ENCODE data around the gene RAB31. TPM values are rescaled to one million over a fixed set of nuclear protein-coding genes. Genes with fewer than 3 reads are reported as not detected.

RAB31 gene
- total and polyA plus RNA-seq, 2 of the 13 experiments (the other 11 are each of a cell fraction or from before 2014, with no cell fraction given): 1.1 to 1.7 TPM

GRCh38 chr18:9735238-9735637 is 27.1 kb downstream of the RAB31 start (continued):
- TF ChIP-seq HNF4G (IDR thresholded peaks at IDR 0.05; ENCODE audit: borderline replicate concordance, low read depth, low read length) (no peak), HNF4G (CRISPR knock-in tag; IDR thresholded peaks at IDR 0.05; ENCODE audit: borderline replicate concordance, low read depth) (peak; percentile 28; the same call in 1 of the 2 replicates), ZNF326 (CRISPR knock-in tag; IDR thresholded peaks at IDR 0.05; ENCODE audit: borderline replicate concordance) (no peak), ZMYM4 (CRISPR knock-in tag; IDR thresholded peaks at IDR 0.05) (peak; percentile 37; the same call in 1 of the 2 replicates), ZNF770 (CRISPR knock-in tag; IDR thresholded peaks at IDR 0.05) (0 out of 2 replicates have a peak, but pooled peaks have one; percentile 25), PRMT3 (CRISPR knock-in tag; IDR thresholded peaks at IDR 0.05; ENCODE audit: borderline replicate concordance, low read depth) (no peak), ZNF879 (CRISPR knock-in tag; IDR thresholded peaks at IDR 0.05) (no peak), ARID4A (CRISPR knock-in tag; IDR thresholded peaks at IDR 0.05; ENCODE audit: borderline replicate concordance) (no peak), BRD4 (CRISPR knock-in tag; IDR thresholded peaks at IDR 0.05) (no peak), ZNF614 (CRISPR knock-in tag; IDR thresholded peaks at IDR 0.05; ENCODE audit: borderline replicate concordance) (no peak), ZNF350 (CRISPR knock-in tag; IDR thresholded peaks at IDR 0.05; ENCODE audit: borderline replicate concordance, low read depth) (0 out of 2 replicates have a peak, but pooled peaks have one; percentile 22), ELF3 (CRISPR knock-in tag; IDR thresholded peaks at IDR 0.05) (peak; percentile 46; the same call in 1 of the 2 replicates), ZBTB49 (CRISPR knock-in tag; IDR thresholded peaks at IDR 0.05; ENCODE audit: borderline replicate concordance) (no peak), ZMYM2 (CRISPR knock-in tag; IDR thresholded peaks at IDR 0.05) (peak; percentile 74), ZNF460 (CRISPR knock-in tag; IDR thresholded peaks at IDR 0.05; ENCODE audit: borderline replicate concordance) (peak; percentile 96), SIN3A (IDR thresholded peaks at IDR 0.05; ENCODE audit: borderline replicate concordance, low read depth, low read length) (no peak), ZNF644 (CRISPR knock-in tag; IDR thresholded peaks at IDR 0.05; ENCODE audit: low read depth) (peak; percentile 44; the same call in 1 of the 2 replicates), ZNF329 (CRISPR knock-in tag; IDR thresholded peaks at IDR 0.05; ENCODE audit: low read depth) (no peak), POLR2G (IDR thresholded peaks at IDR 0.05; ENCODE audit: low read depth, low read length) (no peak), TRAFD1 (CRISPR knock-in tag; IDR thresholded peaks at IDR 0.05; ENCODE audit: borderline replicate concordance) (no peak)
